ENCODE data around the gene KNTC1. TPM values are rescaled to one million over a fixed set of nuclear protein-coding genes. Genes with fewer than 3 reads are reported as not detected.
"Not testable (repeated sequence)": the region's sequence is repeated elsewhere in the genome, so short reads cannot be mapped to it uniquely, and the experiment has no call there.

Gene KNTC1
- total RNA-seq, 2 donors from 2014 or later = 86.7 to 115 TPM

DNA sequence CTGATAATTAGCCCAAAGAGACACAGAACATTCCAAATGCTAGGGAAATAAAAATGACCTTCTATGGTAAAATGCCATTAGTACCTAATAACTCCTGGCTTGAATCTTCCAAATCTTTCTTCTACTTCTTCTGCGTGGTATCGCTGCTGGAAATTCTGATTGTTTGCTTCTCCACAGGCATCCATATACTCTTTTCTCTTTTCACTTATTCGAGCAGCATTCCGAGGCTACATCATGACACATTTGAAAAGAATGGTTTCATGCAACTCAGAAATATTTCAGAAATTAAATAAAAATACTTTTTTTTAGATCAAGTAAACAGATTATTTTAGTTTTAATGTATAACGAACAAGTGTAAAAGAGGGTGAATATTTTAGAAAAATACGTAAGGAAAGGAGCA is 45.2 kb upstream of the KNTC1 start:
- peaks cover 90% of the 10 kb centered on the region for H3K36me3 ChIP-seq (ENCODE audit: control insufficient read depth, insufficient read depth, low read length)
- H3K36me3 Mint-ChIP-seq (ENCODE audit: low read depth) = peaks cover 66% of the 10 kb centered on the region

GRCh38 chr12:122483969-122484368 is 43.1 kb upstream of the KNTC1 start:
- TF ChIP-seq, protein P1, sequence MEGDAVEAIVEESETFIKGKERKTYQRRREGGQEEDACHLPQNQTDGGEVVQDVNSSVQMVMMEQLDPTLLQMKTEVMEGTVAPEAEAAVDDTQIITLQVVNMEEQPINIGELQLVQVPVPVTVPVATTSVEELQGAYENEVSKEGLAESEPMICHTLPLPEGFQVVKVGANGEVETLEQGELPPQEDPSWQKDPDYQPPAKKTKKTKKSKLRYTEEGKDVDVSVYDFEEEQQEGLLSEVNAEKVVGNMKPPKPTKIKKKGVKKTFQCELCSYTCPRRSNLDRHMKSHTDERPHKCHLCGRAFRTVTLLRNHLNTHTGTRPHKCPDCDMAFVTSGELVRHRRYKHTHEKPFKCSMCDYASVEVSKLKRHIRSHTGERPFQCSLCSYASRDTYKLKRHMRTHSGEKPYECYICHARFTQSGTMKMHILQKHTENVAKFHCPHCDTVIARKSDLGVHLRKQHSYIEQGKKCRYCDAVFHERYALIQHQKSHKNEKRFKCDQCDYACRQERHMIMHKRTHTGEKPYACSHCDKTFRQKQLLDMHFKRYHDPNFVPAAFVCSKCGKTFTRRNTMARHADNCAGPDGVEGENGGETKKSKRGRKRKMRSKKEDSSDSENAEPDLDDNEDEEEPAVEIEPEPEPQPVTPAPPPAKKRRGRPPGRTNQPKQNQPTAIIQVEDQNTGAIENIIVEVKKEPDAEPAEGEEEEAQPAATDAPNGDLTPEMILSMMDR (conservative IDR thresholded peaks at IDR 0.05) = no peak

More for the DNA sequence above, 45.2 kb upstream of the KNTC1 start:
- Histone ChIP-seq H3K27ac (ENCODE audit: low read depth, low read length) (no peak overlapping the region), H3K27me3 (ENCODE audit: control insufficient read depth, insufficient read depth, low read length, poor library complexity, severe bottlenecking) (no peaks in the 10 kb centered on the region), H3K4me3 (ENCODE audit: low read length) (no peak overlapping the region), H3K9me3 (ENCODE audit: control insufficient read depth, low read length) (no peaks in the 10 kb centered on the region), H3K4me1 (ENCODE audit: control insufficient read depth, insufficient read depth, low read length) (no peaks in the 10 kb centered on the region), H3K9ac (ENCODE audit: extremely low read depth, low read length, poor library complexity, severe bottlenecking) (no peak overlapping the region)
- H3K4me3 Mint-ChIP-seq = no peak overlapping the region
- H3K9me3 Mint-ChIP-seq = no peaks in the 10 kb centered on the region
- no peaks in the 10 kb centered on the region for H3K27me3 Mint-ChIP-seq (ENCODE audit: insufficient read depth)
- WGBS, 2 experiments (ENCODE audit: insufficient coverage in 1 of 2, insufficient read length in 1 of 2) = 90 to 100% methylated on average over 2 to 4 of the region's 6 CpGs
- TF ChIP-seq, protein P1 (conservative IDR thresholded peaks at IDR 0.05) = no peak
- no peak overlapping the region for H3K27ac Mint-ChIP-seq
- no peak for DNase-seq
- H3K4me1 Mint-ChIP-seq = no peaks in the 10 kb centered on the region

GRCh38 chr12:122484385-122484784 is 42.7 kb upstream of the KNTC1 start:
- H3K27me3 Mint-ChIP-seq (ENCODE audit: insufficient read depth); H3K27me3 ChIP-seq (ENCODE audit: control insufficient read depth, insufficient read depth, low read length, poor library complexity, severe bottlenecking); H3K4me3 ChIP-seq (ENCODE audit: low read length); H3K4me3 Mint-ChIP-seq; H3K9ac ChIP-seq (ENCODE audit: extremely low read depth, low read length, poor library complexity, severe bottlenecking); H3K9me3 ChIP-seq (ENCODE audit: control insufficient read depth, low read length); H3K9me3 Mint-ChIP-seq; H3K4me1 Mint-ChIP-seq; H3K27ac Mint-ChIP-seq; H3K4me1 ChIP-seq (ENCODE audit: control insufficient read depth, insufficient read depth, low read length); DNase-seq; H3K27ac ChIP-seq (ENCODE audit: low read depth, low read length): not testable (repeated sequence)
- peaks cover 86% of the 10 kb centered on the region for H3K36me3 ChIP-seq (ENCODE audit: control insufficient read depth, insufficient read depth, low read length)
- WGBS, 2 experiments (ENCODE audit: insufficient coverage in 1 of 2, insufficient read length in 1 of 2) = 89 to 100% methylated on average over 1 of the region's 1 CpG
- peaks cover 64% of the 10 kb centered on the region for H3K36me3 Mint-ChIP-seq (ENCODE audit: low read depth)

More at GRCh38 chr12:122483969-122484368, 43.1 kb upstream of the KNTC1 start:
- WGBS, 2 experiments (ENCODE audit: insufficient coverage in 1 of 2, insufficient read length in 1 of 2) = 91 to 92% methylated on average over 4 to 5 of the region's 5 CpGs
- Histone ChIP-seq H3K4me3 (ENCODE audit: low read length) (no peak overlapping the region), H3K9me3 (ENCODE audit: control insufficient read depth, low read length) (no peaks in the 10 kb centered on the region), H3K27ac (ENCODE audit: low read depth, low read length) (no peak overlapping the region), H3K9ac (ENCODE audit: extremely low read depth, low read length, poor library complexity, severe bottlenecking) (no peak overlapping the region), H3K36me3 (ENCODE audit: control insufficient read depth, insufficient read depth, low read length) (peaks cover 86% of the 10 kb centered on the region), H3K4me1 (ENCODE audit: control insufficient read depth, insufficient read depth, low read length) (no peaks in the 10 kb centered on the region), H3K27me3 (ENCODE audit: control insufficient read depth, insufficient read depth, low read length, poor library complexity, severe bottlenecking) (no peaks in the 10 kb centered on the region)
- Mint-ChIP-seq H3K27me3 (ENCODE audit: insufficient read depth) (no peaks in the 10 kb centered on the region), H3K27ac (no peak overlapping the region), H3K9me3 (no peaks in the 10 kb centered on the region), H3K4me1 (no peaks in the 10 kb centered on the region), H3K4me3 (no peak overlapping the region), H3K36me3 (ENCODE audit: low read depth) (peaks cover 62% of the 10 kb centered on the region)
- DNase-seq = no peak

DNA sequence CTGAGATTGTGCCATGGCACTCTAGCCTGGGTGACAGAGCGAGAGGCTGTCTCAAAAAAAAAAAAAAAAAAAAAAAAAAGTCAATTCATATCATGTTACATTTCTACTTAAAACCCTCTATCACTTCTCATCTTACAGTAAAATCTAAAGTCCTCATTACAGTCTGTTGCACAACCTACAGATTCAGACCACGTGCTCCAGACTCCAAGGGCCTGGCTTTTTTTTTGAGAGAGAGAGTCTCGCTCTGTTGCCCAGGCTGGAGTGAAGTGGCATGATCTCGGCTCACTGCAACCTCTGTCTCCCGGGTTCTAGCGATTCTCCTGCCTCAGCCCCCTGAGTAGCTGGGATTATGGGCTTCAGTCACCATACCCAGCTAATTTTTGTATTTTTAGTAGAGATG is 40.7 kb upstream of the KNTC1 start:
- H3K4me1 ChIP-seq (ENCODE audit: control insufficient read depth, insufficient read depth, low read length); H3K9me3 Mint-ChIP-seq; H3K27ac ChIP-seq (ENCODE audit: low read depth, low read length); H3K4me3 Mint-ChIP-seq; H3K4me1 Mint-ChIP-seq; H3K4me3 ChIP-seq (ENCODE audit: low read length); DNase-seq; H3K9me3 ChIP-seq (ENCODE audit: control insufficient read depth, low read length); H3K27me3 Mint-ChIP-seq (ENCODE audit: insufficient read depth); H3K27ac Mint-ChIP-seq; H3K27me3 ChIP-seq (ENCODE audit: control insufficient read depth, insufficient read depth, low read length, poor library complexity, severe bottlenecking); H3K9ac ChIP-seq (ENCODE audit: extremely low read depth, low read length, poor library complexity, severe bottlenecking): not testable (repeated sequence)
- peaks cover 83% of the 10 kb centered on the region for H3K36me3 ChIP-seq (ENCODE audit: control insufficient read depth, insufficient read depth, low read length)
- 96 to 100% methylated on average over 1 to 6 of the region's 6 CpGs for WGBS, 2 experiments (ENCODE audit: insufficient coverage in 1 of 2, insufficient read length in 1 of 2)
- peaks cover 62% of the 10 kb centered on the region for H3K36me3 Mint-ChIP-seq (ENCODE audit: low read depth)
